Ovary (tissue), 9 donors: Measurements from ENCODE around the gene TSPEAR. TPM values are rescaled to one million over a fixed set of nuclear protein-coding genes. Genes with fewer than 3 reads are reported as not detected.
A peak's percentile ranks its signal among the peaks of the same experiment; 100 is the strongest.
"Not testable (repeated sequence)": the region's sequence is repeated elsewhere in the genome, so short reads cannot be mapped to it uniquely, and the experiment has no call there.

ENCODE experiments used
- DNase-seq, 5 donors: peaks; one replicate each; pipeline ENCODE4 v3.0.0-alpha.2; 2019 to 2020
- H3K27ac ChIP-seq, 2 donors: fragments of 200-600 bp; one replicate each; pipeline versions ENCODE4 v1.5.1 to v1.8.0; 2019 to 2022
- H3K27me3 ChIP-seq: fragments of 200-600 bp; one replicate; pipeline ENCODE4 v1.8.0; 2022
- H3K36me3 ChIP-seq: fragments of 200-600 bp; sonication (generic); one replicate; pipeline ENCODE4 v1.5.1; 2019
- H3K4me1 ChIP-seq: one replicate; pipeline ENCODE4 v1.8.1; 2013; ENCODE audit warnings: mild to moderate bottlenecking, moderate library complexity; ENCODE audit not compliant: insufficient read depth
- H3K4me3 ChIP-seq: fragments of 200-600 bp; sonication (generic); one replicate; pipeline ENCODE4 v1.5.1; 2017
- H3K9me3 ChIP-seq, 2 donors: fragments of 200-600 bp in 1 of 2; sonication (generic) in 1 of 2; one replicate each; pipeline versions ENCODE4 v1.5.1 to v1.8.1; 2013 to 2019; ENCODE audit warnings: mild to moderate bottlenecking in 1 of 2, moderate library complexity in 1 of 2
- EP300 ChIP-seq: sonication (generic); formaldehyde crosslinking; IDR thresholded peaks from one replicate; pipeline ENCODE4 v1.6.1; 2017; ENCODE audit warnings: antibody characterized with exemption
- POLR2A ChIP-seq: fragments of 450-650 bp; IDR thresholded peaks from one replicate; pipeline ENCODE4 v1.6.1; 2017; ENCODE audit warnings: antibody characterized with exemption, mild to moderate bottlenecking, moderate library complexity
- WGBS, 3 donors: extraction: QIAGEN DNeasy Blood & Tissue Kit in 1 of 3; methylation state at CpG; one replicate each; pipeline versions ENCODE4 v1.1.5 to v1.1.7; 2013 to 2017; 5-methylcytosine and 5-hydroxymethylcytosine counted together
- intact Hi-C, 4 donors: fragments of 100-400 bp; cut with DNase I; formaldehyde crosslinking; loops; one replicate each; pipeline versions ENCODE4 v1.11.0 to v1.15.1; 2022 to 2023
- polyA plus RNA-seq, 2 donors: library from polyadenylated mRNA; stranded (reverse); fragments of 200-250 nt in 1 of 2; fragments of 350-450 nt in 1 of 2; fragmentation: Illumina TruSeq in 1 of 2; extraction: RNeasy Lipid Tissue Mini Kit (QIAGEN cat#74804) in 1 of 2; gene quantifications; one replicate each; pipeline ENCODE4 v1.2.3, GENCODE V29; 2013 to 2014
- total RNA-seq, 7 donors: library from RNA; depleted of rRNA in 2 of 7; stranded (reverse); fragments of >200 nt in 2 of 7; fragmentation: NEBNext Ultra II Directional in 3 of 7; extraction: Animal tissue kit (Norgen Biotek cat#: 25700) in 3 of 7; gene quantifications; one replicate each; pipeline versions ENCODE4 v1.1.0 to v1.2.4, GENCODE V29; 2016 to 2023
- TF ChIP-seq, protein P1 (sequence below), 3 donors: fragments of 450-650 bp in 2 of 3; fragments of 200-600 bp in 1 of 3; IDR thresholded peaks; one replicate each; pipeline versions ENCODE4 v1.5.1 to v1.8.0; 2016 to 2022; ENCODE audit warnings: antibody characterized with exemption in 3 of 3, mild to moderate bottlenecking in 1 of 3
- donor health status: DM: no; HTN: no; CAD: no; lungs with moderate emphysema.
- donor health status: DM: no; HTN: no; CAD: no.
- donor health status: Bipolar disorder and iron deficiency.
- donor health status: DM: yes; HTN: yes; CAD: no.
- donor health status: DM: no; HTN: no; CAD: no.
- donor health status: DM: yes; HTN: yes; CAD: no.

The TSPEAR gene
- total and polyA plus RNA-seq, 9 donors, result 0.07 to 0.27 (median 0.11) TPM; not detected in 4

- H3K27ac ChIP-seq, result no peak overlapping the region
- H3K9me3 ChIP-seq, result no peaks in the 10 kb centered on the region
- H3K4me1 ChIP-seq, result no peaks in the 10 kb centered on the region
- intact Hi-C loops, result no loop called here
- no peak for DNase-seq
- H3K4me3 ChIP-seq, result no peak overlapping the region
- no peaks in the 10 kb centered on the region for H3K27me3 ChIP-seq
- TF ChIP-seq EP300 (no peak), POLR2A (no peak)
- TF ChIP-seq, protein P1, sequence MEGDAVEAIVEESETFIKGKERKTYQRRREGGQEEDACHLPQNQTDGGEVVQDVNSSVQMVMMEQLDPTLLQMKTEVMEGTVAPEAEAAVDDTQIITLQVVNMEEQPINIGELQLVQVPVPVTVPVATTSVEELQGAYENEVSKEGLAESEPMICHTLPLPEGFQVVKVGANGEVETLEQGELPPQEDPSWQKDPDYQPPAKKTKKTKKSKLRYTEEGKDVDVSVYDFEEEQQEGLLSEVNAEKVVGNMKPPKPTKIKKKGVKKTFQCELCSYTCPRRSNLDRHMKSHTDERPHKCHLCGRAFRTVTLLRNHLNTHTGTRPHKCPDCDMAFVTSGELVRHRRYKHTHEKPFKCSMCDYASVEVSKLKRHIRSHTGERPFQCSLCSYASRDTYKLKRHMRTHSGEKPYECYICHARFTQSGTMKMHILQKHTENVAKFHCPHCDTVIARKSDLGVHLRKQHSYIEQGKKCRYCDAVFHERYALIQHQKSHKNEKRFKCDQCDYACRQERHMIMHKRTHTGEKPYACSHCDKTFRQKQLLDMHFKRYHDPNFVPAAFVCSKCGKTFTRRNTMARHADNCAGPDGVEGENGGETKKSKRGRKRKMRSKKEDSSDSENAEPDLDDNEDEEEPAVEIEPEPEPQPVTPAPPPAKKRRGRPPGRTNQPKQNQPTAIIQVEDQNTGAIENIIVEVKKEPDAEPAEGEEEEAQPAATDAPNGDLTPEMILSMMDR (IDR thresholded peaks at IDR 0.05), result no peak
- 76 to 80% (median 78%) methylated on average over 6 of the region's 6 CpGs for whole genome bisulfite sequencing, 3 donors
- no peaks in the 10 kb centered on the region for H3K36me3 ChIP-seq
Measured at GRCh38 chr21:44583800-44584147, 127.6 kb downstream of the TSPEAR start.

DNA sequence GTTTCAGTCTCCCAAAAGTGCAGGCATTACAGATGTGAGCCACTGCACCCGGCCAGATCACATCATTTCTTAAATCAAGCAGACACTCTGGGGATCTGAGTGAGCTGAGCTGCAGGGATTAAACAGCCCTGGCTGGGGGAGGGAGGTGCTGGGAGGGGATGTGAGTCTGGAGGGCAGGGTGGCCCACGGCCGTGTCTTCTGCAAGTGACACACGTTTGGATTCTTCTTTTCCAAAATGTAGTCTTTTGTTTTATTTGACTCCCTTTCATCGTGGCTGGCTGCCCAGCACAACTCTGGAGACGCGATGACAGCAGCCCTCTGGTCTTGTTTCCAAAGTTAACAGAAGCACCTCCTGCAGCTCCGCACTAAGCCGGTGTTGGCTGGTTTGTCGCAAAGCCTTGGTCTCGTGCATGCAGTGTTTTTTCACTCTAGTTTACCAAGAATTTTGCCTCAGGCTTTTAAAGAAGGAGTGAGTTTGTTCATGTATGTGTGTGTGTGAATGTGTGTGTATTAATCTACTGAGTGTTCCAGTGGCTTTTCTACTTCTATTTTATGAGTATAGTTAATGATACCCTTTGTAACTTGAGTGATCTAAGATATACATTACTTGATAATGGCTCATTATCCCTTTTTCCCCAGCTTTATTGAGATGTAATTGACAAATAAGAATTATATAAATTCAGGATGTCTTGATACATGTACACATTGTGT is 128.1 kb downstream of the TSPEAR start:
- TF ChIP-seq POLR2A (no peak), EP300 (no peak)
- TF ChIP-seq, protein P1 (IDR thresholded peaks at IDR 0.05), result no peak
- Histone ChIP-seq H3K27ac (no peak overlapping the region), H3K9me3 (no peaks in the 10 kb centered on the region), H3K27me3 (no peaks in the 10 kb centered on the region), H3K4me3 (no peak overlapping the region), H3K4me1 (no peaks in the 10 kb centered on the region), H3K36me3 (no peaks in the 10 kb centered on the region)
- WGBS, 3 donors, result 17 to 24% (median 18%) methylated on average over 11 of the region's 11 CpGs
- intact Hi-C loops, result no loop called here
- peak in 1 of 5 donors; percentile 10 for DNase-seq

DNA sequence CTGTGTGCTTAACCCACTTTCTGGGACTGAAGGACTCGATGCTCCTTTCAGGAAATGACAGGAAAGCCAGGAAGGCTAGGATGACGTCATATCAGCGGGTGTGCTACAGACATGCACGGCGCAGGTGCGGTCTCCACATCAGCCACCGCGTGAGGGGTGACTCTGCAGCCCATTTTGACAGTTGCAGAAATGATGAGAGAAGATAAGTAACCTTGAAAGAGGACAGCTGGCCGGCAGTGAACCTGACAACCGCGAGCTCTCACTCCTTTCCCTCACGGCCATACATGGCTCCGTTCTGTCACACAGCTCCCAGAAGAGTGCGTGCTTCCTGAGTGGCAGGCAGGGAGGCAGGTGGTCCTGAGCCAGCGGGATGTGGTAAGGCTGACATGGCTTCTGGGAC is 129.3 kb downstream of the TSPEAR start:
- no peaks in the 10 kb centered on the region for H3K36me3 ChIP-seq
- H3K4me3 ChIP-seq, result no peak overlapping the region
- H3K27ac ChIP-seq, result no peak overlapping the region
- H3K4me1 ChIP-seq, result no peaks in the 10 kb centered on the region
- no peaks in the 10 kb centered on the region for H3K27me3 ChIP-seq
- 75 to 82% (median 76%) methylated on average over 15 of the region's 15 CpGs for WGBS, 3 donors
- intact Hi-C loops, result no loop called here
- DNase-seq, result no peak
- no peak for TF ChIP-seq POLR2A
- TF ChIP-seq, protein P1 (IDR thresholded peaks at IDR 0.05), result no peak
- no peak for TF ChIP-seq EP300
- H3K9me3 ChIP-seq, result no peaks in the 10 kb centered on the region

GRCh38 chr21:44581158-44581557 is 130.2 kb downstream of the TSPEAR start:
- H3K27ac ChIP-seq, result no peak overlapping the region
- H3K9me3 ChIP-seq, result no peaks in the 10 kb centered on the region
- no peaks in the 10 kb centered on the region for H3K27me3 ChIP-seq
- WGBS, 3 donors, result 69 to 76% (median 74%) methylated on average over 3 of the region's 3 CpGs
- TF ChIP-seq, protein P1 (IDR thresholded peaks at IDR 0.05), result no peak
- TF ChIP-seq POLR2A (no peak), EP300 (no peak)
- DNase-seq, result no peak
- no peak overlapping the region for H3K4me3 ChIP-seq
- H3K36me3 ChIP-seq, result no peaks in the 10 kb centered on the region
- intact Hi-C loops, result no loop called here
- no peaks in the 10 kb centered on the region for H3K4me1 ChIP-seq

- 34 to 44% (median 34%) methylated on average over 19 of the region's 19 CpGs for WGBS, 3 donors
- H3K4me3 ChIP-seq, H3K4me1 ChIP-seq, intact Hi-C loops, H3K9me3 ChIP-seq, H3K27me3 ChIP-seq, H3K36me3 ChIP-seq, H3K27ac ChIP-seq: not testable (repeated sequence)
- peak in 1 of 5 donors; percentile 3 for DNase-seq
Measured at GRCh38 chr21:44580231-44580821, 131.0 kb downstream of the TSPEAR start, which contains the start of gene KRTAP10-5. TSS of gene KRTAP10-5 (minus strand) at chr21:44580604. CDS start at chr21:44580578, 26 bp downstream.
